ENCODE results near the gene ASTN1. TPM values are rescaled to one million over a fixed set of nuclear protein-coding genes. Genes with fewer than 3 reads are reported as not detected.

Gene ASTN1
- total RNA-seq, 1 experiment from 2014 or later, result 0.42 TPM

DNA sequence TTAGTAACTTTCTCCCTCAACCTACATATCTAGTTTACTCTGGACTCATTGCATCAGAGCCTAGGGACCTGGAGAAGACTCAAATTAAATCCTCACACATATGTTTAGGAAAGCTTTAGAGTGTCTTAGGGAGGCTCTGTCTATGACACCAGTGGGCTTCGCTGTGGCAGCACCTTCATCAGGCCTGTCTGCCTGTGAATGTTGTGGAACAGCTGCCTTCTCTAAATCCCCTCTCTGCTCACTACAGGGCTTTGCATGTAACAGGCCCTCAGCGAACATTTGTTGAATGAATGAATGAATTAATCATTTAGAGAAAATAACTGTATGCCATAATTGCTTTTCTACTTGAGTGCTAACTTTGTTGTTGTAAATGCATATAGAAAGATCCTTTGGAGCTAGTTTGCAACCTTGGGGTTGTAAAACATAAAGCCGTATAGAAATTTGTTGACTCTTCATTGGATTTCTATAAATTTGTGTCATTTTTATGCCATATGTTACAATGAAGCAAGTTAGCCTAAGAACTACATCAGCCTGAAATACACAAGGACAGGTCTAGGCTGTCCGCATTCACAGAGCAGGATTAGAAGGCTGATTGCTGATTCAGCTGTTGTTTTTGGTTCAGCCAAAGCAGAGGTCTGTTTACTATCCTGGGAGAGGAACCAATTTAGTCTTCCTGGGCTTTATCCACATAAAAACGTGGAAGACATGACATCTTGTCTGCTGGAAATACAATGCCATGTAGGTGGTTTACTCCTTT lies 238.0 kb downstream of the ASTN1 start:
- POLR2A ChIA-PET, result no interaction called here

More for the DNA sequence above, 238.0 kb downstream of the ASTN1 start:
- no peak overlapping the region for H3K4me2 ChIP-seq (ENCODE audit: low read length)
- no peak overlapping the region for H2AFZ ChIP-seq (ENCODE audit: low read depth, low read length, poor library complexity, severe bottlenecking)
- ChIA-PET CTCF (no interaction called here), RAD21 (ENCODE audit: low non-redundant PET in 1 of 2, low total read pairs in 2 of 2, uncharacterized antibody in 2 of 2, unreplicated experiment in 2 of 2) (no interaction called here)
- no peak overlapping the region for H3K27ac ChIP-seq (ENCODE audit: low read depth, low read length)
- intact Hi-C loops (cut with micrococcal nuclease), result no loop called here
- no peak overlapping the region for H3K9ac ChIP-seq (ENCODE audit: low read length)
- H3K36me3 ChIP-seq (ENCODE audit: control insufficient read depth in 1 of 2, insufficient read depth in 2 of 2, low read length in 2 of 2), result no peaks in the 10 kb centered on the region
- DNase-seq (ENCODE audit: low read depth, low spot score) (no peak), ATAC-seq (no peak)
- H3K9me3 ChIP-seq (ENCODE audit: control insufficient read depth in 1 of 2, insufficient read depth in 1 of 2, low read depth in 1 of 2, low read length in 2 of 2), result no peaks in the 10 kb centered on the region
- H3K4me3 ChIP-seq (replicated peaks in 1 of 2; ENCODE audit: low read depth in 1 of 2, low read length in 2 of 2), result no peak overlapping the region
- no peaks in the 10 kb centered on the region for H3K79me2 ChIP-seq (ENCODE audit: insufficient read depth, low read length)
- H4K20me1 ChIP-seq (ENCODE audit: insufficient read depth), result no peaks in the 10 kb centered on the region
- peaks cover 31% of the 10 kb centered on the region; the same call in 1 of the 2 replicates for H3K27me3 ChIP-seq (ENCODE audit: insufficient read depth, low read length)
- no TSS peak for BruUV-seq (replicated peaks)
- H3K9me2 ChIP-seq (ENCODE audit: insufficient read depth), result no peaks in the 10 kb centered on the region
- no peak for TF ChIP-seq POLR2A (IDR thresholded peaks at IDR 0.05; ENCODE audit: borderline replicate concordance, extremely low read depth, insufficient read depth, insufficient read length)
- TF ChIP-seq ELF1 (IDR thresholded peaks at IDR 0.05; ENCODE audit: borderline replicate concordance, low read depth), result no peak
- no peak for TF ChIP-seq EGR1 (IDR thresholded peaks at IDR 0.05; ENCODE audit: low read depth)
- TF ChIP-seq CEBPB (IDR thresholded peaks at IDR 0.05; ENCODE audit: low read depth), result no peak
- TF ChIP-seq, protein P1, sequence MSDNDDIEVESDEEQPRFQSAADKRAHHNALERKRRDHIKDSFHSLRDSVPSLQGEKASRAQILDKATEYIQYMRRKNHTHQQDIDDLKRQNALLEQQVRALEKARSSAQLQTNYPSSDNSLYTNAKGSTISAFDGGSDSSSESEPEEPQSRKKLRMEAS (IDR thresholded peaks at IDR 0.05), result no peak
- no peak for TF ChIP-seq JUND (IDR thresholded peaks at IDR 0.05)
- no peak for TF ChIP-seq EZH2phosphoT487 (IDR thresholded peaks at IDR 0.05; ENCODE audit: borderline replicate concordance)
- TF ChIP-seq SP1 (IDR thresholded peaks at IDR 0.05; ENCODE audit: low read depth), result no peak
- TF ChIP-seq, protein P2, sequence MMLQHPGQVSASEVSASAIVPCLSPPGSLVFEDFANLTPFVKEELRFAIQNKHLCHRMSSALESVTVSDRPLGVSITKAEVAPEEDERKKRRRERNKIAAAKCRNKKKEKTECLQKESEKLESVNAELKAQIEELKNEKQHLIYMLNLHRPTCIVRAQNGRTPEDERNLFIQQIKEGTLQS (IDR thresholded peaks at IDR 0.05), result no peak
- TF ChIP-seq SRF (IDR thresholded peaks at IDR 0.05; ENCODE audit: low read depth), result no peak
- no peak for TF ChIP-seq TCF7L2 (IDR thresholded peaks at IDR 0.05; ENCODE audit: borderline replicate concordance, extremely low read depth, insufficient read depth, insufficient read length)
- TF ChIP-seq, protein P3, sequence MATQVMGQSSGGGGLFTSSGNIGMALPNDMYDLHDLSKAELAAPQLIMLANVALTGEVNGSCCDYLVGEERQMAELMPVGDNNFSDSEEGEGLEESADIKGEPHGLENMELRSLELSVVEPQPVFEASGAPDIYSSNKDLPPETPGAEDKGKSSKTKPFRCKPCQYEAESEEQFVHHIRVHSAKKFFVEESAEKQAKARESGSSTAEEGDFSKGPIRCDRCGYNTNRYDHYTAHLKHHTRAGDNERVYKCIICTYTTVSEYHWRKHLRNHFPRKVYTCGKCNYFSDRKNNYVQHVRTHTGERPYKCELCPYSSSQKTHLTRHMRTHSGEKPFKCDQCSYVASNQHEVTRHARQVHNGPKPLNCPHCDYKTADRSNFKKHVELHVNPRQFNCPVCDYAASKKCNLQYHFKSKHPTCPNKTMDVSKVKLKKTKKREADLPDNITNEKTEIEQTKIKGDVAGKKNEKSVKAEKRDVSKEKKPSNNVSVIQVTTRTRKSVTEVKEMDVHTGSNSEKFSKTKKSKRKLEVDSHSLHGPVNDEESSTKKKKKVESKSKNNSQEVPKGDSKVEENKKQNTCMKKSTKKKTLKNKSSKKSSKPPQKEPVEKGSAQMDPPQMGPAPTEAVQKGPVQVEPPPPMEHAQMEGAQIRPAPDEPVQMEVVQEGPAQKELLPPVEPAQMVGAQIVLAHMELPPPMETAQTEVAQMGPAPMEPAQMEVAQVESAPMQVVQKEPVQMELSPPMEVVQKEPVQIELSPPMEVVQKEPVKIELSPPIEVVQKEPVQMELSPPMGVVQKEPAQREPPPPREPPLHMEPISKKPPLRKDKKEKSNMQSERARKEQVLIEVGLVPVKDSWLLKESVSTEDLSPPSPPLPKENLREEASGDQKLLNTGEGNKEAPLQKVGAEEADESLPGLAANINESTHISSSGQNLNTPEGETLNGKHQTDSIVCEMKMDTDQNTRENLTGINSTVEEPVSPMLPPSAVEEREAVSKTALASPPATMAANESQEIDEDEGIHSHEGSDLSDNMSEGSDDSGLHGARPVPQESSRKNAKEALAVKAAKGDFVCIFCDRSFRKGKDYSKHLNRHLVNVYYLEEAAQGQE (IDR thresholded peaks at IDR 0.05; ENCODE audit: low read depth), result no peak
- no peaks in the 10 kb centered on the region for H3K4me1 ChIP-seq (ENCODE audit: control insufficient read depth in 1 of 2, insufficient read depth in 2 of 2, low read length in 2 of 2)

Measured in HCT116 (cell line).